ENCODE data around the gene TNNC1.

Gene TNNC1

GRCh38 chr3:52432225-52432624 is 21.6 kb downstream of the TNNC1 start:
- DNase-seq (ENCODE audit: low read depth in 3 of 3) = no peak

- DNase-seq (ENCODE audit: low read depth in 3 of 3) = no peak
These were observed 22.2 kb downstream of the TNNC1 start for GRCh38 chr3:52431459-52432223.

GRCh38 chr3:52430416-52430810 is 23.4 kb downstream of the TNNC1 start:
- DNase-seq (ENCODE audit: low read depth in 3 of 3) = no peak

- DNase-seq (ENCODE audit: low read depth in 3 of 3) = no peak
These were observed 23.9 kb downstream of the TNNC1 start for GRCh38 chr3:52429779-52430415.

GRCh38 chr3:52429031-52429430 is 24.8 kb downstream of the TNNC1 start:
- DNase-seq (ENCODE audit: low read depth in 3 of 3) = no peak

- DNase-seq (ENCODE audit: low read depth in 3 of 3) = no peak
These were observed 25.5 kb downstream of the TNNC1 start for GRCh38 chr3:52428151-52429005.

GRCh38 chr3:52423173-52423572 is 30.7 kb downstream of the TNNC1 start:
- DNase-seq (ENCODE audit: low read depth in 3 of 3) = no peak

GRCh38 chr3:52422669-52423068 is 31.2 kb downstream of the TNNC1 start:
- no peak for DNase-seq (ENCODE audit: low read depth in 3 of 3)

GRCh38 chr3:52420388-52420787 is 33.5 kb downstream of the TNNC1 start:
- no peak for DNase-seq (ENCODE audit: low read depth in 3 of 3)

GRCh38 chr3:52415800-52416199 is 38.0 kb downstream of the TNNC1 start:
- no peak for DNase-seq (ENCODE audit: low read depth in 3 of 3)

GRCh38 chr3:52408466-52408865 is 45.4 kb downstream of the TNNC1 start:
- no peak for DNase-seq (ENCODE audit: low read depth in 3 of 3)

GRCh38 chr3:52407779-52408178 is 46.1 kb downstream of the TNNC1 start:
- no peak for DNase-seq (ENCODE audit: low read depth in 3 of 3)

GRCh38 chr3:52406791-52407510 is 46.9 kb downstream of the TNNC1 start:
- DNase-seq (ENCODE audit: low read depth in 3 of 3) = no peak

GRCh38 chr3:52406231-52406661 is 47.6 kb downstream of the TNNC1 start:
- no peak for DNase-seq (ENCODE audit: low read depth in 3 of 3)

- DNase-seq (ENCODE audit: low read depth in 3 of 3) = no peak
These were observed 48.2 kb downstream of the TNNC1 start for GRCh38 chr3:52405601-52406110.

GRCh38 chr3:52405066-52405465 is 48.8 kb downstream of the TNNC1 start:
- DNase-seq (ENCODE audit: low read depth in 3 of 3) = no peak

GRCh38 chr3:52404391-52404790 is 49.5 kb downstream of the TNNC1 start:
- DNase-seq (ENCODE audit: low read depth in 3 of 3) = no peak

GRCh38 chr3:52403955-52404354 is 49.9 kb downstream of the TNNC1 start:
- no peak for DNase-seq (ENCODE audit: low read depth in 3 of 3)

- no peak for DNase-seq (ENCODE audit: low read depth in 3 of 3)
These were observed 50.5 kb downstream of the TNNC1 start for GRCh38 chr3:52403271-52403841.

GRCh38 chr3:52402706-52403270 is 51.1 kb downstream of the TNNC1 start:
- no peak for DNase-seq (ENCODE audit: low read depth in 3 of 3)

GRCh38 chr3:52402101-52402521 is 51.7 kb downstream of the TNNC1 start:
- DNase-seq (ENCODE audit: low read depth in 3 of 3) = no peak
